ENCODE data around the gene FAM20C.

Gene FAM20C

DNA sequence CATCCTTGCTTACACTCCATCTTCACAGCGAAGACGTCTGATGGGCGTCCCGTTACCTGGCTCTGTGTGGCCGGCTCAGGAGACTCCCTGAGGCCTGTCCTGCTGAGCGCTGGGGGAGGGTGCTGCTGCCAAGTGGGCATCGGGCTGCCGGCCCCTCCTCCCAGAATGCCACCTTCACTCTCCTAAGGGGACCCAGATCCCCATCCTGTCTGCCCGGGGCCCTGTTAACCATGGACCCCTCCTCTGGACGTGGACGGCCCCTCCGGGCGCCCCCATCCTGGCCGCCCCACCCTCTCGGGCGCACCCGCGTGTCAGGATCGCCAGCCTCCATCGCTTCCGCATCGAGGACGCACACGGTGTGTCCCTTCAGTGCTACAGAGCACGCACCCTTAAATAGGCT lies 90.2 kb downstream of the FAM20C start:
- H3K4me3 ChIP-seq (ENCODE audit: low read depth in 1 of 2, low read length in 1 of 2) = no peak overlapping the region
- no peak overlapping the region for H3K27ac ChIP-seq
- peaks cover 47% of the 10 kb centered on the region for H3K27me3 ChIP-seq
- H3K9me3 ChIP-seq = no peaks in the 10 kb centered on the region
- H3K4me1 ChIP-seq (ENCODE audit: control insufficient read depth in 1 of 2, insufficient read depth in 1 of 2, low read depth in 1 of 2, low read length in 1 of 2) = no peaks in the 10 kb centered on the region
- TF ChIP-seq, protein P1, sequence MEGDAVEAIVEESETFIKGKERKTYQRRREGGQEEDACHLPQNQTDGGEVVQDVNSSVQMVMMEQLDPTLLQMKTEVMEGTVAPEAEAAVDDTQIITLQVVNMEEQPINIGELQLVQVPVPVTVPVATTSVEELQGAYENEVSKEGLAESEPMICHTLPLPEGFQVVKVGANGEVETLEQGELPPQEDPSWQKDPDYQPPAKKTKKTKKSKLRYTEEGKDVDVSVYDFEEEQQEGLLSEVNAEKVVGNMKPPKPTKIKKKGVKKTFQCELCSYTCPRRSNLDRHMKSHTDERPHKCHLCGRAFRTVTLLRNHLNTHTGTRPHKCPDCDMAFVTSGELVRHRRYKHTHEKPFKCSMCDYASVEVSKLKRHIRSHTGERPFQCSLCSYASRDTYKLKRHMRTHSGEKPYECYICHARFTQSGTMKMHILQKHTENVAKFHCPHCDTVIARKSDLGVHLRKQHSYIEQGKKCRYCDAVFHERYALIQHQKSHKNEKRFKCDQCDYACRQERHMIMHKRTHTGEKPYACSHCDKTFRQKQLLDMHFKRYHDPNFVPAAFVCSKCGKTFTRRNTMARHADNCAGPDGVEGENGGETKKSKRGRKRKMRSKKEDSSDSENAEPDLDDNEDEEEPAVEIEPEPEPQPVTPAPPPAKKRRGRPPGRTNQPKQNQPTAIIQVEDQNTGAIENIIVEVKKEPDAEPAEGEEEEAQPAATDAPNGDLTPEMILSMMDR (IDR thresholded peaks at IDR 0.05) = no peak
- H3K36me3 ChIP-seq = no peaks in the 10 kb centered on the region

DNA sequence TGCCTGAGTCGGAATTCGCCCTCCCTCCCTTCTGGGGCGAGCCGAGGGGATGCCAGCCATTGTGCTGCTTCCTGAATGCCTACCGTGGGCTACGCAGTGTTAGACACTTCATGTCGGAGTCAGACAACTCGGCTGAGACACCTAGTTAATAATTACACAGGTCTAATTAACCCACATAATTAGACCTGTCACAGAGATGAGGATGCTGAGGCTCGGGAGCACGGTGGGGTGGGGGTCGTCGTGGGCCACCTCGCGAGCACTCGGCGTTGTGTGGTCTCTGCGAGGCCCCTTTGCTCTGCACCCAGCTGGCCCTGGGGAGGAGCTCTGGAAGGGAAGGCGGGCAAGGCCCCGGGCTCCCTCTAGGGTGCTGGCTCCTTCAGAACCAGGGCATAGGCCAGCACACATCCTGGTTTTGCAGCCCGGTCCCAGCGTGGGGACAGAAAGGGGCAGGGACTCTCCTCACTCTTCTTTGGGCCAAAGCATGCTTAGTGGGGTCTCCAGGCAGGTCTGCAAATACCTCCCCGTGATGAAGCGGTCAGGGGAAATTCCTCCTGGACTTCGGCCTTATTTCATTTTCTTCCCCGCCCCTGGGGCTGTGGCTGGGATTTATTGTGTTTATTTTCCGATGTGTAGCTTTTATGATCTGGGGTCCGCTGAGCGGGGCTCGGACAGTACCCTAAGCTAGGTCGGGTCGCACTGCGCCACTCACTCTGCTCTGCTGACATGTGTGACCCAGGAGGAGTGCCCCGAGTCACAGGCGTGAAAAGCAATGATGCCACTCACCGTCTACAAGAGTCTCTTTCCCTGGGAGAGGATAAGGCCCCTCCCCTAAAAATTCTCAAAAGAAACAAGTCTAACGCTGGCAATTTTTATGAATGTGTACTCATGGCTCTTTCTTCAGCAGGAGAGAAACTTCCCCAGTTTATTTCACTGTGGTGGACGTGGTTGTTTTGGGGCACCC lies 92.7 kb downstream of the FAM20C start:
- H3K27me3 ChIP-seq = peaks cover 62% of the 10 kb centered on the region
- no peaks in the 10 kb centered on the region for H3K9me3 ChIP-seq
- H3K36me3 ChIP-seq = no peaks in the 10 kb centered on the region
- TF ChIP-seq, protein P1 (IDR thresholded peaks at IDR 0.05) = no peak
- no peak overlapping the region for H3K27ac ChIP-seq
- no peaks in the 10 kb centered on the region for H3K4me1 ChIP-seq (ENCODE audit: control insufficient read depth in 1 of 2, insufficient read depth in 1 of 2, low read depth in 1 of 2, low read length in 1 of 2)
- no peak overlapping the region for H3K4me3 ChIP-seq (ENCODE audit: low read depth in 1 of 2, low read length in 1 of 2)

DNA sequence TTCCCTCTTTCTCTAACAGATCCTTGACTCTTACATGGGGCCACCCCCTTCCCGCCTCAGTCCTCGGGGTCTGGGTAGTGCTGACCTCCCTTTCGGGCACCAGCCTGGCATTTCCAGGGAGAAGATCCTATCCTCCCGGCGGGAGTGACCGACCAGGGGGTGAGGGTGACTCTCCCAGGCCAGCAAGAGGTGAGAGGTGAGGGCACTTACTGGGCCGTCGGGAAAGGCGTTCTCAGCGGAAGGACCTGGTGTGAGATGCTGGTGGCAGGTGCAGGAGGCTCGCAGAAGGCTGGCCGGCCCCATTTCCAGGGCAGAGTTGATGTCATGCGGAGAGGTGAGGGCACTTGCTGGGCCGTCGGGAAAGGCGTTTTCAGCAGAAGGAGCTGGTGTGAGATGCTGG lies 93.4 kb downstream of the FAM20C start:
- Histone ChIP-seq H3K36me3 (no peaks in the 10 kb centered on the region), H3K4me1 (ENCODE audit: control insufficient read depth in 1 of 2, insufficient read depth in 1 of 2, low read depth in 1 of 2, low read length in 1 of 2) (no peaks in the 10 kb centered on the region), H3K27me3 (peaks cover 64% of the 10 kb centered on the region), H3K27ac (no peak overlapping the region), H3K9me3 (no peaks in the 10 kb centered on the region), H3K4me3 (ENCODE audit: low read depth in 1 of 2, low read length in 1 of 2) (no peak overlapping the region)
- TF ChIP-seq, protein P1 (IDR thresholded peaks at IDR 0.05) = no peak

DNA sequence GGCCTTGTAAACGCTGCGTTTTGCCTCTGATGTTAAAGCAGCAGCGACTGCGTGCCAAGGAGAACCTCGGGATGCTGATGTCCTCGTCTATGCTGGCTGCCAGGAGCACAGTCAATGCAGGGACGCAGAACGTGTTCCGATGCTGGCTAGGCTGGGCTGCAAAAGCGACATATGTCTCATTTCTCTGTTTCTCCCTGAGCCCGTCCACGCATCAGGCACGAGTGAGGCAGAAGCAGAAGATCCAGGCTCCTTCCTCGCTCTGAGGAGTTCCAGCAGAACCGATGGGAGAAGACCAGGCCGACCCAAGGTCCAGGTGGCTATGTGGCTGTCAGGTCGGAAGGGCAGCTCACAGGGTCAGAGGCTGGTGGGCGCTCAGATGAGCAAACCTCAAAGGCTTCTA lies 93.9 kb downstream of the FAM20C start:
- no peaks in the 10 kb centered on the region for H3K36me3 ChIP-seq
- H3K4me1 ChIP-seq (ENCODE audit: control insufficient read depth in 1 of 2, insufficient read depth in 1 of 2, low read depth in 1 of 2, low read length in 1 of 2) = no peaks in the 10 kb centered on the region
- H3K27me3 ChIP-seq = peaks cover 70% of the 10 kb centered on the region

DNA sequence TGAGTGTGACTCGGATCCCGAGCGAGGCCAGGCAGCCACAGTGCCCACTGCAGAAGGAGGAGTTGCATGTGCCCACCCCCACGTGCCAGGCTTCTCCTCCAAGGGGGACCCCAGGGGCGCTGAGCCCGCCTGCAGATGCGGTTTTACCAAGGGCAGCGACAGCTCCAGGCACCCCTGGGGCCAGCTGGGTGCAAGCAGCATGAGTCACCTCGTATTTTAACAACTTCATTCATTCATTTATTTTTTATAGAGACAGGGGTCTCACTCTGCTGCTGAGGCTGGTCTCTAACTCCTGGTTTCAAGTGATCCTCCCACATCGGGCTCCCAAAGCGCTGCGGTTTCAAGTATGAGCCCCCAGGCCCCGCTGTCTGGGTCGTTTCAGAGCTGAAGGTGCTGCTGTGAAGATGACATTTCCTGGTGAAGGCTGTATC lies 96.3 kb downstream of the FAM20C start:
- no peaks in the 10 kb centered on the region for H3K9me3 ChIP-seq
- H3K27me3 ChIP-seq = peaks cover 94% of the 10 kb centered on the region
- TF ChIP-seq, protein P1 (IDR thresholded peaks at IDR 0.05) = no peak
- no peaks in the 10 kb centered on the region for H3K36me3 ChIP-seq
- no peak overlapping the region for H3K4me3 ChIP-seq (ENCODE audit: low read depth in 1 of 2, low read length in 1 of 2)
- no peaks in the 10 kb centered on the region for H3K4me1 ChIP-seq (ENCODE audit: control insufficient read depth in 1 of 2, insufficient read depth in 1 of 2, low read depth in 1 of 2, low read length in 1 of 2)
- H3K27ac ChIP-seq = no peak overlapping the region

More for the DNA sequence above, 93.9 kb downstream of the FAM20C start:
- Histone ChIP-seq H3K4me3 (ENCODE audit: low read depth in 1 of 2, low read length in 1 of 2) (no peak overlapping the region), H3K27ac (no peak overlapping the region), H3K9me3 (no peaks in the 10 kb centered on the region)
- TF ChIP-seq, protein P1 (IDR thresholded peaks at IDR 0.05) = no peak
